GM21576 (cell line): ENCODE results near the gene GGCT.

Source experiments
- ATAC-seq: cut with Tn5 transposase; IDR thresholded peaks from one replicate; pipeline ENCODE4 v1.9.1; 2021; ENCODE audit warnings: mild to moderate bottlenecking, moderate library complexity; ENCODE audit not compliant: unreplicated experiment

Gene GGCT

GRCh38 chr7:30479202-30480120, 25.2 kb downstream of the GGCT start:
- ATAC-seq, result no peak

DNA sequence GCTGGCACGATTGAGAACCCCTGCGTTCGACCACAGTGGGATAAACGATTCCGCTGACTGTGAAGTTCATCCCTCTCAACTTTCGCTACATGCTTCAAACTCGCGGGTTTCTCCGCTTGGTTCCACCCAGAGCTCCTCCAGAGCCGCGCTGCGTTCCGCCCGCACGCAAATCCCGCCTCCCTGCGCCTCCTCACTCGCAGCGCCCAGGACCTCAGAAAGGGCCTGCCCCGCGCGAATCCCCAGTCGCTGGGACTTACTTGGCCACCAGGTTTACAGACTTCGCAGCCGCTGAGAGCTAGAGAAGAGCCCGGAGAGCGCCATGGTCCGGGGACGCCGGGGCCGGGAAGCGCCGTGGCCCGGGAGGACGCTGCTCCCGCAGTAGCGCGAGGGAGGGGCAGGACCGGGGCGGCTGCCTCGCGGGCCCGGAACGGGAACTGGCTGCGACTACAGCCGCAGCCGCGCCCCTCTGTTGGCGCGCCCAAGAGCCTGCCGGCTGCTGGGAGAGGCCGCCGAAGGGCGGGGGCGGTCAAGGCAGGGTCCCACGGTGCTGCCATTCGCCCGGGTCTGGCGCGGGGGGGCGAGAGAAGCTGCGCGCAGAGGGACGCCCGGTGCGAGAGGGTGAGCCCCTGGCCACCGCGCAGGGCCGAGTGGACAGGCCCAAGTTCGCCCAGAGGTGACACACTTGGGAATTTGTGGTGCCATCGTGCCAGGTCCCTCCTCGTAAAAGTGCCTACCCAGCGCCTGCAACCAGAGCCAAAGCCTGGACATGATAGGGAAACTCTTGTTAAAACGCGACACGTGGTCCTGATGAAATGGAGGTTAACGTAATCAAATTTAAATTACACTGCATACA, 26.1 kb downstream of the GGCT start, which contains the start of gene NOD1:
Gene NOD1, minus strand, starts transcription at position 436 of the 853 bp plus-strand sequence. CDS start 21,863 bp downstream, outside the sequence.
- peak; percentile 85 for ATAC-seq

GRCh38 chr7:30476459-30477145, 28.0 kb downstream of the GGCT start:
- no peak for ATAC-seq

DNA sequence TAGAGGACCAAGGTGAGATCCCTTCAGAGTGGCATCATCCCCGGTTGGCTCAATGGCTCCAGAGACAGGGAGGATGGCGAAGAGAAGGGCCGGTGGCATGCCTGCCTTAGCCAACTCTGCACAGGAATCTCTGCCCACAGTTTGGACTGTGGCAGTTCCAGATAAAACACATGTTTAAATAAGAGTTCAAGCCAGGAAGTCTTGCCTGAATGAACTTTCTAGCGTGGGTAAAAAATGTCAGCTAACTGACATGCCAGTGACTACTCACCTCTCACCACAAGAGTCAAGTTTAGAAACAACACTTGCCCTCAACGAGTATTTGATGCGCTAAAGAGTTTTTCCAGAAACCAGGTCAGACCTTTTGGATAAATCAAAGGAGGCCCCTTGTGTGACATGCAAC, 29.0 kb downstream of the GGCT start:
- ATAC-seq, result no peak

DNA sequence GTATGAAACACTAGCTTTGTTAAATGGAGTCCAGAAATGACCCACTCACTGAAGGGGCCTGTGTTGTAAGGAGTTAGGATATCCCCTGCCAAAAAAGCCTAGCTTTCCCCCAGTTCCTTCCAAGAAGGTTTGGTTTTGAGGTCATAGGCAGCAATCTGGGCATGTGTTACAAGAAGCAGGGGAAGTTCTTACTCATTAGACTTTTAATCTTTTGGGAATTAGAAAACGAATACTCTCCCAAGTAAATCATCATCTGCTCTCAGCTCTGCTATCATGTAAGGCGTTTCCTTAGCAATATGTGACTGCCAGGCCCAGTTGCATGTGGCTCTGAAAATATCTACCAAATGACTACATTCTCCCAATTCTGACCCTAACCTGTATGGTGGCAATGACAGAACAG, 29.7 kb downstream of the GGCT start:
- ATAC-seq, result no peak

GRCh38 chr7:30474485-30474884, 30.1 kb downstream of the GGCT start:
- ATAC-seq, result no peak

- ATAC-seq, result no peak
These were observed 30.7 kb downstream of the GGCT start for GRCh38 chr7:30473903-30474302.

GRCh38 chr7:30472784-30473775, 31.5 kb downstream of the GGCT start:
- ATAC-seq, result no peak

DNA sequence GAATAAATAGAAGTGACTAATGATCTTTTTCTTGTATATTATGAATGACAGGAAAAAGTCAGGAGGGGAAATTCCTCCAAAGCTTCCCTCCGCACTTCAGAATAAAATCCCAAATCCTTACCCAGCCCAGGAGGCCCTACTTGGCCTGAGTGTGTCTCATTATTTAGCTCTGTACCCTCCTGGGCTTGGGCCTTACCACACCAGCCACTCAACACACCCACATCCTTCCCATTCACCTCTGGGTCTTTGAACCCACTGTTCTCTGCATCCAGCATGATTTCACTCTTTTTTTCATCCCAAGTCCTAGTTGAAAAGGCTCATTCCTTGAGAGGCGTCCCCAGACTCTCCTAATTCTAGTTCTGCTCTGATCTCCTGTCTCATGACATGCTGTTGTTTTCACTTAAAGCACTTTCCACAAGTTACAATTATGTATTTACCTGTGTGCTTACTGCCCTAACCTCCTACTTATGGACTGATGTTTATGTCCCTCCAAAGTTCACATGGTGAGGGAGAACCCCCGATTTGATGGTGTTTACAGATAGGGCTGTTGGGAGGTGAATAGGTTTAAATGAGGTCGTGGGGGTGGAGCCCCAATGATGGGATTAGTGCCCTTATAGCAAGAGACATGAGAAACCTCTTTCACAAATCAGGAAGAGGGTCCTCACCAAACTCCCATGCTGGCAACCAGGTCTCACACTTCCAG, 32.4 kb downstream of the GGCT start:
- no peak for ATAC-seq

GRCh38 chr7:30471205-30471604, 33.4 kb downstream of the GGCT start:
- no peak for ATAC-seq

GRCh38 chr7:30470771-30471170, 33.9 kb downstream of the GGCT start:
- ATAC-seq, result no peak

DNA sequence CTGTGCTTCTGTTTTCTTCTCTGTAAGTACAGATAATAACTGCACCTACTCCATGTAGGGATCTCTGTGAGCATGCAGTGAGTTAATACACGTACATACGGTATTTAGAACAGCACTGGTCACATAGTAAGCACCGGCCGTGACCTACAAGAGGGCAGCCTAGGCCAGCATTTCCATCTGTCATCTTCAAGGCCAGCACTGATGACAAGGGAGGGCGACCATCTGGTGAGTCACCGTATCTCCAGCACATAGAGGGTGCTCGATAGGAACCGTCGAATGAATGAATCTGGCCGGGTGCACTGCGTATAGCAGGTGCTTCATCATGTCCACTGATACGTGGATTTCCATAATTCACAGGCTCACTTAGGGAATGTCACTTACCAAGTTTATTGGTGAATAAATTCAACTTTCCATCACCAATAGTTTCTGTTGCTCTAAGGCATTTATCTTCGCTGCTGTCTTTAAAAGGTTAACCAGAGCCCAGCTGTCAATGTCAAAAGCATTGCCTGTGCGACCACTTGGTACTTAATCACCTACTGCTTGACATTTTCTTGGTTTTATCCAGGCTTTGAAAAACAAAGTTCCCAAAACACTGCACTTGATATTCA, 34.4 kb downstream of the GGCT start:
- ATAC-seq, result no peak

- no peak for ATAC-seq
These were observed 35.3 kb downstream of the GGCT start for GRCh38 chr7:30469303-30469702.

- ATAC-seq, result no peak
These were observed 35.8 kb downstream of the GGCT start for GRCh38 chr7:30468791-30469190.

DNA sequence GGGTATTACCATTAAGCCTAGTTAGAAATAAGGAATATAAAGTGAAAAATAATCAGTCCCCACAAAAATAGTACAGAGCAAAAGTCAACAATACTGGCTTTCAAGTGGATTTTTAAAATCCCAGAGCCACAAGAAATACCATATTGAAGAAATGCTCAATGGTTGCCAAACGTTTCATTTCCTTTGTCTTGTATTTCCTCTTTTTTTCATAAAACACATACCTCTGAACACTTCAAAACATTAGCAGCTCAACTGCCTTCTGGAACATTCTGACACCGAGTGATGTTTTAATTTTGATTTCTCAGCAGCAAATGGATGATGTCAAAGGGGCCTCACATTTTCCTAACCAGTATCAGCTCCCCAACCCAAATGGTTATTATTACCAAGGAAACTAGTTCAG, 36.6 kb downstream of the GGCT start:
- ATAC-seq, result no peak

DNA sequence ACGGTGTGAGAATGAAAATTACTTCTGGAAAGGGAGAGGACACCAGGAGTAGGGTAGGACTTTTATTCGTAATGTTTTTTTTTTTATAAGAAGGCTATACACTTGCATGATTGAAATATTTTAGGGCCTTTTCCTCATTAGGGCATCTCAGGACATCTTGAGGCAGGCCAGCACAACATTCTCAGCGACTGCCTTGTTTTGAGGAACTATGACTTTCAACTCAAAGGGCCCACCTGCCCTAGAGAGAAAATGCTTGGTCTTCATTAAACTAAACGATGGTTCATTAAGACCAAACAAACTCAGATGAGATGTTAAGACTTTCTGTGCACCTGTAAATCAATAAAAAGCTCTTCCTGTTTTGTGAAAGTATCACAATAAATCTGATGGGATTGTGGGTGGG, 37.4 kb downstream of the GGCT start:
- no peak for ATAC-seq

GRCh38 chr7:30466266-30466665, 38.4 kb downstream of the GGCT start:
- no peak for ATAC-seq

- no peak for ATAC-seq
These were observed 38.8 kb downstream of the GGCT start for GRCh38 chr7:30465811-30466180.
